IMR-90 (cell line): ENCODE data around the gene TMEM63B. TPM values are rescaled to one million over a fixed set of nuclear protein-coding genes. Genes with fewer than 3 reads are reported as not detected.

Experiments used
- ATAC-seq: fragments of 200-7000 bp; cut with Tn5 transposase; 2 replicates; pipeline ENCODE4 v1.9.1; 2020; ENCODE audit warnings: low read depth, mild to moderate bottlenecking, moderate library complexity
- BruUV-seq: library from RNA; stranded (reverse); fragments of 400-500 nt; replicated peaks from 2 replicates; lab custom pipeline; 2021; lab: Mats Ljungman, UMichigan
- CTCF ChIA-PET: fragments of 300-600 bp; formaldehyde crosslinking; extraction: SDS; loops from one replicate; lab custom pipeline; 2021; ENCODE audit warnings: antibody characterized with exemption; lab: Yijun Ruan, JAX
- POLR2A ChIA-PET: fragments of 300-600 bp; sonication (Branson Sonifier 250); formaldehyde crosslinking; loops from one replicate; lab custom pipeline; 2022; ENCODE audit warnings: antibody characterized with exemption; ENCODE audit not compliant: unreplicated experiment; lab: Charles Lee
- DNase-seq: peaks from one replicate; pipeline ENCODE4 v3.0.0; 2013
- H2AFZ ChIP-seq: replicated peaks from 2 replicates; pipeline ENCODE3; 2013; ENCODE audit warnings: low read length, mild to moderate bottlenecking; ENCODE audit not compliant: poor library complexity
- H2AK5ac ChIP-seq: 2 replicates; pipeline ENCODE4 v1.6.1; 2013; ENCODE audit warnings: low read depth, low read length, inconsistent platforms
- H2AK9ac ChIP-seq: replicated peaks from 2 replicates; pipeline ENCODE3; 2013; ENCODE audit warnings: mild to moderate bottlenecking, low read depth, low read length, moderate library complexity; ENCODE audit not compliant: poor library complexity
- H2BK120ac ChIP-seq: 2 replicates; pipeline ENCODE4 v1.6.1; 2013; ENCODE audit warnings: low read depth, low read length, inconsistent platforms
- H2BK15ac ChIP-seq: 3 replicates; pipeline ENCODE4 v1.6.1; 2013; ENCODE audit warnings: low read depth, low read length, inconsistent platforms
- H2BK20ac ChIP-seq: 2 replicates; pipeline ENCODE4 v1.6.1; 2013; ENCODE audit warnings: low read depth, mild to moderate bottlenecking, inconsistent platforms, low read length, moderate library complexity
- H2BK5ac ChIP-seq: 2 replicates; pipeline ENCODE4 v1.6.1; 2013; ENCODE audit warnings: mild to moderate bottlenecking, low read depth, low read length, inconsistent platforms; ENCODE audit not compliant: poor library complexity, severe bottlenecking
- H3K14ac ChIP-seq: replicated peaks from 2 replicates; pipeline ENCODE4 v1.6.1; 2013; ENCODE audit warnings: low read depth, low read length, inconsistent platforms
- H3K18ac ChIP-seq: 2 replicates; pipeline ENCODE4 v1.6.1; 2013; ENCODE audit warnings: low read depth, low read length, control low read depth
- H3K23ac ChIP-seq: 2 replicates; pipeline ENCODE4 v1.6.1; 2013; ENCODE audit warnings: low read depth, low read length, inconsistent platforms
- H3K27ac ChIP-seq: 2 replicates; pipeline ENCODE4 v1.5.1; 2013; ENCODE audit warnings: mild to moderate bottlenecking, control low read depth, low read length; ENCODE audit not compliant: insufficient read depth
- H3K27me3 ChIP-seq: 2 replicates; pipeline ENCODE4 v1.6.1; 2013; ENCODE audit warnings: low read length; ENCODE audit not compliant: control insufficient read depth, insufficient read depth
- H3K36me3 ChIP-seq: 2 replicates; pipeline ENCODE4 v1.6.1; 2013; ENCODE audit warnings: low read length, mixed read lengths; ENCODE audit not compliant: control insufficient read depth, insufficient read depth
- H3K4ac ChIP-seq: 2 replicates; pipeline ENCODE4 v1.6.1; 2013; ENCODE audit warnings: low read depth, low read length, inconsistent platforms
- H3K4me1 ChIP-seq: 2 replicates; pipeline ENCODE4 v1.6.1; 2013; ENCODE audit warnings: low read length, mixed read lengths; ENCODE audit not compliant: control insufficient read depth, insufficient read depth
- H3K4me2 ChIP-seq: 2 replicates; pipeline ENCODE4 v1.6.1; 2013; ENCODE audit warnings: low read depth, mild to moderate bottlenecking, control low read depth, low read length, moderate library complexity
- H3K4me3 ChIP-seq: 2 replicates; pipeline ENCODE4 v1.5.1; 2013; ENCODE audit warnings: low read depth, mild to moderate bottlenecking, control low read depth, low read length, moderate library complexity; ENCODE audit not compliant: insufficient read depth
- H3K56ac ChIP-seq: 2 replicates; pipeline ENCODE4 v1.6.1; 2013; ENCODE audit warnings: low read length, inconsistent platforms; ENCODE audit not compliant: insufficient read depth; ENCODE audit errors: extremely low read depth
- H3K79me1 ChIP-seq, 2 experiments: 2 replicates each; pipeline ENCODE4 v1.6.1; 2013; ENCODE audit warnings: low read length in 2 of 2, inconsistent platforms in 1 of 2, low read depth in 1 of 2
- H3K9ac ChIP-seq: 2 replicates; pipeline ENCODE4 v1.6.1; 2013; ENCODE audit warnings: low read depth, low read length, control low read depth
- H3K9me1 ChIP-seq: 2 replicates; pipeline ENCODE4 v1.6.1; 2013; ENCODE audit warnings: low read length, inconsistent platforms; ENCODE audit not compliant: insufficient read depth
- H3K9me3 ChIP-seq: 2 replicates; pipeline ENCODE4 v1.6.1; 2013; ENCODE audit warnings: low read length; ENCODE audit not compliant: control insufficient read depth, insufficient read depth
- H4K20me1 ChIP-seq: 2 replicates; pipeline ENCODE4 v1.6.1; 2013; ENCODE audit warnings: low read length, inconsistent platforms; ENCODE audit not compliant: insufficient read depth
- H4K5ac ChIP-seq: 2 replicates; pipeline ENCODE4 v1.6.1; 2013; ENCODE audit warnings: mild to moderate bottlenecking, low read depth, low read length, control low read depth
- H4K8ac ChIP-seq, 2 experiments: 2 replicates each; pipeline ENCODE4 v1.6.1; 2013; ENCODE audit warnings: low read depth in 2 of 2, low read length in 2 of 2, control low read depth in 1 of 2, inconsistent platforms in 1 of 2
- H4K91ac ChIP-seq: 2 replicates; pipeline ENCODE4 v1.6.1; 2013; ENCODE audit warnings: low read depth, low read length, inconsistent platforms; ENCODE audit not compliant: insufficient read depth
- BHLHE40 ChIP-seq: fragments of 150-350 bp; IDR thresholded peaks from 2 replicates; pipeline ENCODE4 v1.6.1; 2016; ENCODE audit warnings: mild to moderate bottlenecking, low read depth, low read length
- CHD1 ChIP-seq: IDR thresholded peaks from 2 replicates; pipeline ENCODE4 v1.6.1; 2012; ENCODE audit warnings: low read depth, low read length, improper control_type of control experiment
- CTCF ChIP-seq: conservative IDR thresholded peaks from 2 replicates; pipeline ENCODE4 v1.5.1; 2012; ENCODE audit warnings: mild to moderate bottlenecking, low read depth, low read length, improper control_type of control experiment
- ELK1 ChIP-seq: fragments of 150-350 bp; IDR thresholded peaks from 2 replicates; pipeline ENCODE4 v1.6.1; 2016; ENCODE audit warnings: low read depth, mild to moderate bottlenecking, low read length, moderate library complexity, borderline replicate concordance
- MAFK ChIP-seq: IDR thresholded peaks from 2 replicates; pipeline ENCODE4 v1.6.1; 2012; ENCODE audit warnings: low read depth, low read length, improper control_type of control experiment
- MAZ ChIP-seq: IDR thresholded peaks from 2 replicates; pipeline ENCODE4 v1.6.1; 2012; ENCODE audit warnings: low read depth, mild to moderate bottlenecking, low read length, improper control_type of control experiment, moderate library complexity, borderline replicate concordance
- MXI1 ChIP-seq: IDR thresholded peaks from 2 replicates; pipeline ENCODE4 v1.6.1; 2012; ENCODE audit warnings: low read depth, mild to moderate bottlenecking, low read length, moderate library complexity, borderline replicate concordance
- NFE2L2 ChIP-seq: fragments of 150-350 bp; IDR thresholded peaks from 2 replicates; pipeline ENCODE4 v1.6.1; 2016; ENCODE audit warnings: low read depth, mild to moderate bottlenecking, low read length
- POLR2A ChIP-seq: IDR thresholded peaks from 2 replicates; pipeline ENCODE4 v1.6.1; 2012; ENCODE audit warnings: mild to moderate bottlenecking, low read depth, low read length
- RCOR1 ChIP-seq: IDR thresholded peaks from 2 replicates; pipeline ENCODE4 v1.6.1; 2012; ENCODE audit warnings: mild to moderate bottlenecking, low read length, improper control_type of control experiment; ENCODE audit not compliant: insufficient replicate concordance
- RFX5 ChIP-seq: IDR thresholded peaks from 2 replicates; pipeline ENCODE4 v1.8.0; 2012; ENCODE audit warnings: low read depth, mild to moderate bottlenecking, low read length, moderate library complexity
- SMC3 ChIP-seq: fragments of 150-350 bp; IDR thresholded peaks from 2 replicates; pipeline ENCODE4 v1.6.1; 2016; ENCODE audit warnings: low read depth, mild to moderate bottlenecking, antibody characterized with exemption, low read length, moderate library complexity
- USF2 ChIP-seq: fragments of 150-350 bp; IDR thresholded peaks from 2 replicates; pipeline ENCODE4 v1.6.1; 2017; ENCODE audit warnings: mild to moderate bottlenecking, antibody characterized with exemption, low read length, low read depth
- WGBS, 2 experiments: methylation state at CpG; one replicate each; pipeline versions ENCODE4 v1.1.5 to v1.1.7; 2013; ENCODE audit warnings: missing lambda C conversion rate in 2 of 2; ENCODE audit not compliant: insufficient read length in 1 of 2; ENCODE audit errors: extremely low coverage in 2 of 2; 5-methylcytosine and 5-hydroxymethylcytosine counted together
- dilution Hi-C: fragments of 300-500 bp; cut with HindIII; formaldehyde crosslinking; loops from one replicate; pipeline ENCODE4 v1.14.3; 2018; ENCODE audit warnings: low sequenced_read_pairs; ENCODE audit not compliant: unreplicated experiment
- in situ Hi-C: fragments of 300-500 bp; cut with MboI; formaldehyde crosslinking; loops from 3 replicates; pipeline ENCODE4 v1.14.3; 2019; ENCODE audit warnings: low sequenced_read_pairs, inconsistent platforms, mixed read lengths
- intact Hi-C: fragments of 100-400 bp; cut with micrococcal nuclease; formaldehyde crosslinking; loops from 2 replicates; pipeline ENCODE4 v1.10.0; 2022
- polyA plus RNA-seq, 3 experiments: library from polyadenylated mRNA; depleted of rRNA; stranded (reverse); fragments of >200 nt; gene quantifications; 2 replicates each; pipeline ENCODE4 v1.2.3, GENCODE V29; 2012; ENCODE audit warnings: low replicate concordance in 1 of 3
- total RNA-seq: library from RNA; depleted of rRNA; stranded (reverse); fragments of >200 nt; gene quantifications from 2 replicates; pipeline ENCODE4 v1.2.3, GENCODE V29; 2012

Gene TMEM63B
- total and polyA plus RNA-seq, 2 of the 4 experiments (the other 2 are of a cell fraction), result 12.2 to 42.6 TPM

- H3K79me1 ChIP-seq, result no peaks in the 10 kb centered on the region
- peaks cover 40% of the 10 kb centered on the region for H3K27me3 ChIP-seq
- TF ChIP-seq NFE2L2 (no peak), BHLHE40 (no peak), ELK1 (no peak), MXI1 (no peak), POLR2A (no peak), MAFK (no peak), RCOR1 (no peak), CTCF (no peak), USF2 (no peak), SMC3 (no peak), RFX5 (no peak), MAZ (no peak), CHD1 (no peak)
- H4K91ac ChIP-seq, result no peak overlapping the region
- no TSS peak for BruUV-seq
- H2BK5ac ChIP-seq, result no peak overlapping the region
- dilution Hi-C loops (no loop called here), in situ Hi-C loops (loop anchor here (10.0 kb wide), 1 partner anchor 166 kb away; no protein-coding TSS in a partner anchor), intact Hi-C loops (no loop called here)
- no peak overlapping the region for H3K27ac ChIP-seq
- no peaks in the 10 kb centered on the region for H4K20me1 ChIP-seq
- ATAC-seq (no peak), DNase-seq (no peak)
- H3K4me2 ChIP-seq, result no peak overlapping the region
- H3K56ac ChIP-seq, result no peak overlapping the region
- H4K5ac ChIP-seq, result no peak overlapping the region
- no peak overlapping the region for H3K14ac ChIP-seq
- 23% methylated on average over 6 of the region's 9 CpGs; no CpG with 5 or more reads in 1 of the 2 experiments for WGBS, 2 experiments
- no peak overlapping the region for H2AFZ ChIP-seq
- no peak overlapping the region for H2BK20ac ChIP-seq
- no peak overlapping the region for H3K4ac ChIP-seq
- no peak overlapping the region for H3K18ac ChIP-seq
- H2AK5ac ChIP-seq, result no peak overlapping the region
- ChIA-PET POLR2A (no interaction called here), CTCF (interaction anchor here (0.9 kb wide), 1 partner anchor 65 kb away, joined by 3 read pairs; no protein-coding TSS in a partner anchor)
- 0 out of 2 replicates have a peak, but pooled peaks cover 2% of the 10 kb centered on the region for H3K4me1 ChIP-seq
- no peak overlapping the region for H2BK120ac ChIP-seq
- peaks cover 2% of the 10 kb centered on the region for H3K9me3 ChIP-seq
- H3K9me1 ChIP-seq, result no peaks in the 10 kb centered on the region; the same call in 1 of the 2 replicates
- no peaks in the 10 kb centered on the region for H3K36me3 ChIP-seq
- no peak overlapping the region for H3K4me3 ChIP-seq
- no peak overlapping the region for H4K8ac ChIP-seq
- H3K23ac ChIP-seq, result no peak overlapping the region
- H3K9ac ChIP-seq, result no peak overlapping the region
- H2BK15ac ChIP-seq, result no peak overlapping the region
- peak overlapping the region; percentile 55 for H2AK9ac ChIP-seq
These were observed 41.8 kb downstream of the TMEM63B start for GRCh38 chr6:44169154-44169553.
